Stimulated activated CD4-positive, alpha-beta T cell treated with anti-CD3 and anti-CD28 coated beads, TNF-alpha, amount 100 ng/mL, for 1 hour (primary cell): ENCODE measurements around the gene MAPK10.
"Not testable (repeated sequence)": the region's sequence is repeated elsewhere in the genome, so short reads cannot be mapped to it uniquely, and the experiment has no call there.

Source experiments
- DNase-seq, 3 donors: peaks; one replicate each; pipeline ENCODE4 v3.0.0-alpha.2; 2020; ENCODE audit warnings: low read depth in 3 of 3, low spot score in 1 of 3

The MAPK10 gene

DNA sequence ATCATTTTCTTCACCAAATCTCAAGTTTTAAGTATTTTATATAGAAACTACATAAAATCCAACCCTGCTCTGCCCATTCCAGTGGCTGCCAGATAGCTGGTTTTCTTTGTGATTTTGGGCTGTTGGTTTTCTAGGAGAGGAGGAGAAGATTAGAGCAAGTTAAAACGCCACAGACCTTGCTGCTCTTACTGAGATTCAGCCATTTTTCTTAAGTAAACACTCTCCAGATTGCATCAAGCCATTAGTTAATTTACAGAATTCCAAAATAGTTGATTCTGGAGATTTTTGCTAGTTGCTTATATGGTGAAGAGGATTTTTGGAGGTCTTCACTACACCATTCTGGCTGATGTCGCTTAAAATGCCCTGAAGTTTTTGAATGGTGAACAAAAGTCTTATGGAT lies 366.2 kb downstream of the MAPK10 start:
- no peak for DNase-seq

DNA sequence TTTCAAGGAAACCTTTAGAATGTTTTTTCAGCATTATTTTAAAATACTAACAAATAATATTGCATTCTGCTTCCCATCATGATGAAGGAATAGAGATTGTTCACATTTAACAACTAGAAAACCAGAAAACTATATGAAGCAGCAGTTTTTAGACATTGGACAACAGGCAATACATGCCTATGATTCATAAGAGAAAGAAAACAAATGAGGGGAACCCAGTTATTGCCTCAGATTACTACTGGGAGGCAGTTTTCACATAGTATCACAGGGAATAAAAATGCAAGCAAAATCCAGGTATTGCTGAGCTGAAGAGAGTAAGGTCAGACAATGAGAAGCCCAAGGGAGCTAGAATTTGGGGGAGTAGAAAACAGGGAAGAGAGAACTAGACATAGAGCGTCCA lies 373.6 kb downstream of the MAPK10 start:
- no peak for DNase-seq

DNA sequence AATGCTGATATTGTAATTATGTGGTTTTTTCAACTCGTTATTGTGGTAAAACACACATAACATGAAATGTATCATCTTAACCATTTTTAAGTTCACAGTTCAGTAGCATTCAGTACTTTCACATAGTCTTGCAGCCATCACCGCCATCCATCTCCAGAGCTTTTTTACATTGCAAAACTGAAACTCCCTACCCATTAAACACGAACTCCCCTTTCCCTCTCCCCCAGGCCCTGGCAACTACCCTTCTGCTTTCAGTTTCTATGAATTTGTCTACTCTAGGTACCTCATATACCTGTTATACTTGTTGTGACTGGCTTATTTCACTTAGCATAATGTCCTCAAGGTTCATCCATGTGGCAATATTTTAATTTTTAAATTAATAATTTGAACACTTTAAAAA lies 380.6 kb downstream of the MAPK10 start:
- no peak for DNase-seq

DNA sequence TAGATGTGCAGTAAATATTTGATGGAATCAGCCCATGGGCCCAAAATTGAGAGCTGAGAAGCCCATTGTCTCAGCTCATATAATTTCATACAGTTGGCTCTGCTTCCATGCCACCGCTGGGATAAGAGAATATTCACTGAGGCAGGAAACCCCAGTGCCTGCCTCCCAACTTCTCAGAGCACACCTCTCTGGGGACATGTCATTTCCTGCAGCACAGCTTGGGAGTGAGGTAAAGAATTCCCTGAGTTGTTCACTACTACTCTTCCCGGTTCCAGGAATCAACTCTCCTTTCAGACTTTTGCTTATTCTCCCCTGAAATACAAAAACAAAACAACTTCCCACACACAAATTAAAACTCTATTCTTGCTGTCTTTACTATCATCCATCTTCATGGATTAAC lies 389.3 kb downstream of the MAPK10 start:
- no peak for DNase-seq

DNA sequence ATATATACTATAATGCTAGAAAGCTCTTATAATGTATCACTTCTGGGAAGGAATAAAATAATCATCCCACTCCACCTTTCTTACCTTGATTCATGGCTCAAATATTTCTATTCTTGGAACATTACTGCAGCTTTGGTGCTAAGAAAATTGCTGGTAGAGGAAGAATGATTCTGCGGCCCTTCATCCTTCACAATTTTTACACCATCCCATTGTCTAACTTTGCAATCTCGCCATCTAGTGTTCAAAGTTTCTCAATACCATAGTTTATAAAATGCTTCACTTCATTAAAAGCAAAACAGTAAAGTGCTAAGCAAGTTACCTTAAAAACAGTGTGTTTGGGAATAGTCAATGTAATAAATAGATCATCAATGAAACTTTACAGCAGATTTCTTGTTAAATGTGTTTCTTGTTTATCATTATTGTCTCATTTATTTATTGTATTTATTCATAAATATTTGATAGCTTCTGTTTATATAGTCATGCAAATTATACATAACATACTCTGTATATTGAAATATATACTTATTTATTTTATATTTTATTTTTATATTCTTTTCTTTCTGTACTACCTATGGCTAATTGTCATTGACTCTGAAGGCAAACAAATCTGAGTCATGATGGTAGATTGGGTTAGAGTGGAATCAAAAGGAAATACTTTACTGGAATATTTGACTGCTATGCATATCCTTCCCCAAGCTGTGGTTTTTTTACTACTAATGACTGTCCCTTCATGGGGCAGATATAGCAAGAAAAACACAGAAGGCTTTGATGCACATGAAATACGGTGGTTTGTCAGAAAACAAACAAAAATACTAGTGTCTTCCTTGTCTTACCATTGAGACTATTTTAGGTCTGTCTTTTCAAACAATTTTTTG lies 390.7 kb downstream of the MAPK10 start:
- no peak for DNase-seq

DNA sequence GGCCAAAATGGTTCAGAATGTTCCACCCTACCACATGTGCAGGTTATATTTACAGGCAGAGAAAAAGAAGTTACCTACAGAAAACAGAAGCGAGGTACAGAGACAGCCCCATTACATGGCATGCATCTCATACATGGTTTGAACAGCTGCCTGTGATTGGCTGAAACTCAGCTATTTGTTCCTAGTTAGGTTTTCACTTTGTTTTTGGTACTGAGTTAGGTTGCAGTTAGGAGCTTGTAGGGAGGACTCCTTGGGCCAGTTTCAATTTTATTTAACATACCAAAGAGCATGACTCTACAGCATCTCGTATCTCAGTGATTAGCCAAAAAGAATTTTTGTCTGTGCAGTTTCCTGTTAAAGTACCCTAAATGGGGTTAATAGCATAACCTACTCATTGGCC lies 392.0 kb downstream of the MAPK10 start:
- DNase-seq = no peak

DNA sequence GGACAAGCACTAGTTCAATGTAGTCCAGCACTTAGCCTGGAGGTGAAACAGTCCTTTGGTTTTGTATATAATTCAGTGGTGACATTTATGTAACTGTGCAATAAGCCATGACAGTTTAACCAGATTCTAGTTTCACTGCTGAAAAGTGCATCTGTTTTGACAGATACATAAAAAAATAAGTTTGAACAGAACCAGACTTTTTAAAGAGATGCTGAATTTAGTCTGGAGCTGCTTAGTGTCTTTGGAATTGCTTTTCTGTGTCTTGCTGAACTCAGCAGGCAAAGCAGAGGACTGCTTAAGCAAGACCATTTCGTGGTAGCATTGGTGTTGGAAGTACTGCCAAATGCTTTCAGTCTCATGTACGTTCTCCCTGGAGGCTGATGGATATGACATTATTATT lies 393.5 kb downstream of the MAPK10 start:
- no peak for DNase-seq

DNA sequence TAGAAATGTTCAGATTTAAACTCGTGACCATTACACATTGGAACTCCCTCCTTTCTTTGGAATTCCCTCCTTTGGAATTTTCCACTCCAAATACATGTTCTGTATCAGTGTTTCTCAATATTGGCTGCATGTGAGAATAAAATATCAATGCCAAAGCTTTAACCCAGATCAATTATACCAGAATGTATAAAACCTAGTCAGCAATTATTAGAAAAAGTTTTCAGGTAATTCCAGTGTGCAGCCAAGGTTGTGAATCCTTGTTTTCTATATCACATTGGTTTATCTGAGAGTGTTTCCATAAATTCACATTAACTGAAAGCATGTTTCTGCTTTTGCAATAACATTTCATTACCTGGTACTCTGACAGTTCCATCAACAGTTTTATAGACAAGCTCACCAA lies 394.3 kb downstream of the MAPK10 start:
- DNase-seq = no peak

DNA sequence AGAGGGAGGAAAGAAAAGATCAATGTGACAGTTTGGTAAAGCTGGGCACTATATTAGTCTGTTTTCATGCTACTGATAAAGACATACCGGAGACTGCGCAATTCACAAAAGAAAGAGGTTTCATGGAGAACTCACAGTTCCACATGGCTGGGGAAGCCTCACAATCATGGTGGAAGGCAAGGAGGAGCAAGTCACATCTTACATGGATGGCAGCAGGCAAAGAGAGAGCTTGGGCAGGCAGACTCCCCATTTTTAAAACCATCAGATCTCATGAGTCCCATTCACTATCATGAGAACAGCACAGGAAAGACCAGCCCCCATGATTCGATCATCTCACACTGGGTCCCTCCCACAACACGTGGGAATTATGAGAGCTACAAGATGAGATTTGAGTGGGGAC lies 394.8 kb downstream of the MAPK10 start:
- DNase-seq = not testable (repeated sequence)

DNA sequence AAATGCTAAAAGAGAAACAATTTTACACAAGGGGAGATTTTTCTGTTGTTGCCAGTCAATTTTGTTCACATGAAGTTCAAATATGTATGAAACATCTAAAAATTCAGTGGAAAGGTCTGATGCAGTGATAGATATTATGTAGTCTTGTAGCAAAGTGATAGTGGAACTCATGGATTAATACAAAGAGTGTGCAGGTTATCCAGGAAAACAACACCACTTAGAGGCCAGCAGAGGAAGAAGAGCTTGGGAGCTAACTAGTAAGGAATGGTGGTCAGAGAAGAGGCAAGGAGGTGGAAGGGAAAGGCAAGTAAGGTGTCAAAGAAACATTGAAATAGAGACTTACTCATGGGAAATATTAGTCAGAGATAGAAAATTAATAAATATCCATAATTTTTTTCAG lies 395.6 kb downstream of the MAPK10 start:
- no peak for DNase-seq

DNA sequence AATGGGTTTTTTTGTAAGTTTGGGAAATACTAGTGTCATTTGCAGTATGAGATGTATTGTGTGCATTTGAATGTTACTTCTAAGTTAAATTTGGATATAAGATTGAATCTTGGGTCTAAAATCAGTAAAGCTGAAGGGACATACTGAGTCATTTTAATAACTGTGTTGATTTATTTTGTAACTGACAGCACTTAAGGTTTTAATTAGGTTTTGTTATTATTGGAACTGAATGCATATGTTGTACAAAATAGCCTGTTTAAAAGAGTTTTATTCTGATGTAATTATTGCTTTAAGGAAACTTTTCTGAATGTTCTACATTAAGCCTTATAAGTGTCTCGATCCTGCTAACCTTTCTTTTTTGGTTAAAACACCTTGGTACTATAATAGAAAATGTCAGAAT lies 396.6 kb downstream of the MAPK10 start:
- DNase-seq = no peak

DNA sequence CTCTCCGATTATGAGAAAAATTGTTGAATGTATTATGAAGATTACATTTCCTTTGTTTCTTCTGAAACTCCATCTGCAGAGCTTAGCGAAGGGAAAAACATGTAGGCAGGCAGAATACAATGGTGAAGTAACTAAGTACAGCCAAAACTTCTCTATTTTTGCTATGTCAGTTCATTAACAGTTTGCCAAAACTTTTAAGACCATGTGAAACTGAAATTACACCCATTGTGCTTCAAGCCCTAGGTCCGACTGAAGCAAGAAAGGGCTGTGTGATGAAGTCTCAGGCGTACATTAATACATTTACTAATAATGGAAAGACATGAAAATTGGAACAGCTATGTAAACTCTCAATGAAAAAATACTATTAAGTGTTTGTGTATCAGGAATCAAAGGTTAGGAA lies 398.0 kb downstream of the MAPK10 start:
- no peak for DNase-seq

DNA sequence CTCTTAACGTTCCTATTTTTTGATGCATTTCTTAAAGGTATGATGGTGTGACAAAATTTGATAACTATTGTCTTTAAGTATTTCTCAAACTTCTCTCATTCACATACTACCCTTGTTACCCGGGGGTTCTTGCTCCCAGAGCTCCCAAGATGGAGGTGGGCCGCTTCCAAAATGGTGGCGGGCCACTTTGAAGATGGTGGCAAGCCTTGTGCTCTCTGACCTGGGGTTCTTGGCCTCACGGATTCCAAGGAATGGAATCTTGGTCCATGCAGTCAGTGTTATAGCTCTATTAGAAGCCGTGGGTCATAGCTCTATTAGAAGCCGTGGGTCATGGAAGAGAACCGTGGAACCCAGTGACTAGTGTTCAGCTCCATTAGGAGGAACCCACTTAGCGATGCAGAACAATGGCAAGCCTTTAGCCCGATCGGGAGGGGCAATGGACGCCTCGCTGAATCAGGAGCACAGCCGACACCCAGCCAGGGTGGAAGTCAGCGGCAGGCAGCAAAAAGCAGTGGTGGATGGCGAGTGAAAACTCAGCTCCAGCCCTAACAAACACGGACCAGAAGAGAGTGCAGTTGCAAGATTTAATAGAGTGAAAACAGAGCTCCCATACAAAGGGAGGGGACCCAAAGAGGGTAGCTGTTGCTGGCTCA lies 403.4 kb downstream of the MAPK10 start:
- no peak for DNase-seq

DNA sequence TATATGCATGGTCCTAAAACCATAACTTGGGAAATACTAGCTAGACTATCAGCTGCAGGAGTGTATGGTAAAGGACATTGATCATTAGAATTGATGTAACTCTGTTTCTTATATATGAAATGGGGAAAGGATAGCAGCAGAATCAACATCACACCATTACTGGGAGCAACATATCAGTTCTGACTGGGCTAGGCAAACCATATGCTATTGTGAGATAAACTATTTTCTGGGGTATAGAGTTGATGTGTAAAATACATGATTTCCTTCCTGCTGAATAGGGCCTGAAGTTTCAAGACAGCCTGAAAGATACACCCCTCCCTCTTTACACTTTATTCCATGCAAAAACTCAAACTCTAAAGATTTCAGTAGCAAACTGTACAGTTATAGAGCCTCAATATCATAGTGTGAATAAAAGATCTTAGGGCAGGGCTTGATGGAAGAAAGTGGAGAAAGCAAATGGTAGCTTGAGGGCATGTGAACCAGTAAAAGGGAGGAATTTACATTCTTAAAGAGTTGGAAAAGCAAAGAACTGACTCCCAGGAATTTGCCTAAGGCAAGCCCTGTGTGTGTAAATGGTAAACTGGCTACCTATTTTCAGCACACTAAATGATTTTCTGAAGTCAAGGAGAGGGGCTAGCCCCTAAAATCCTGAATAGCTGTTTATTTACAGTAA lies 404.1 kb downstream of the MAPK10 start:
- no peak for DNase-seq

DNA sequence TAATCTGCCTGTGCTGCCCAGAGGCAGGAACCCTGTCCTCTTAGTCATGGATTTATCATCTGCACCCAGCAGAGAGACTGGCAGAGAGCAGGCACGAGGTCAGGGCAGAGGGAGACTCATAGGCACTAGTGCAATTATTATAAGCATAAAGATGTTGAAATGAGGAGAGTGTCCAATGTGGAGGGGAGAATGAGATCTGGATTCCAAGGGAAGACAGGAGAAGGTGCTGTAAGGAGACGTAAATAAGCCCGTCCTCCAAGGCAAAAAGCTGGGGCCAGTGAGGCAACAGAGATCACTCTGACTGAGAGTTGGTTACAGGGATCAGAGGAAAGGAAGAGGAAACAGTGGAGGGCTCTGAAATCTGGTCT lies 406.2 kb downstream of the MAPK10 start:
- no peak for DNase-seq

DNA sequence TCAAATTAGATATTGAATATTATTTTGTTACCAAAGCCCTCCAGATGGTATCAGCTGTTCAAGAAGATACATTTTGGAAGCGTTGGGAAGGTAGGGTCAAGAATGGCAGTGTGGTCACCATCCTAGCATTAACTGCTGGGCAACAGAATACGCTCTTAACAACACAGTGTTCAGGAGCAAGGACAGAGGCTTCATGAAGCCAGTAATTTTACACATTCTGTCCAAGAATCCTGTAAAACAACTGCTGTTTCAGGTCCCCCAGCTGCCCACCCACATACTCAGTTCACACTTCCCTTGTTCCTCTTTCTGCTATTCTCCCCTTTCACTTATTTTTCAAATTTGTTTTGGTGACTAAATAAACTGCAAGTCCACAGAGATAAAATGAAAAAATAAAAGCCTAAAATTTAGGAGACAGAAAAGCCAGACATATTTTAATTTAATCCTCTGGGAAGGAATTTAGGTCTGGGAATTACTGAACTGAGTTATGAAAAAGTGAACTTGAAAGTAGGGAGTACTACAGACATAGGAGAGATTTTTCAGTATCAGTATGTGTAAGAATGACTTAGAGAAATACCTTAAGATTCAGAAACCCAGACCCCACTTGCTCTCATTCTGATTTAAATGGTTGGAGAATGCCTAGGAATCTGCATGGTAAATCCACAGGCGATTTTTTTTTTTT lies 406.7 kb downstream of the MAPK10 start:
- no peak for DNase-seq

DNA sequence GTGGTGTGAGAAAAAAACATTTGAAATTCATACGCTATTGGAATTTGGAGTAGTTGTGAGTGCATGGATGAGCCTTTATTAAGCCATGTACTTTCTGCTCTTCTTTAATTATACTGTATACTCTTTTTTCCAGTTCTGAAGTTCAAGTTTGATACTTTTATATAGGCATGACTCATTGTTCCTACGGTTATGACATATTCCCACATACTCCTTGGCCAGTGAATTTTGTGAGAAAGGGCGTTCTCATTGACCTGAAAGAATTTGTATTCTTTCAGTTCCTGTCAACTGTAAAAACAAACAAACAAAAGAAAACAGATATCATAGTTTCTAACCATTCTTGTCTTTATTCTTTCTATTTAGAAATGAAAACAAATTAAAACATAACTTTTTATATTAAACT lies 407.3 kb downstream of the MAPK10 start:
- DNase-seq = no peak

DNA sequence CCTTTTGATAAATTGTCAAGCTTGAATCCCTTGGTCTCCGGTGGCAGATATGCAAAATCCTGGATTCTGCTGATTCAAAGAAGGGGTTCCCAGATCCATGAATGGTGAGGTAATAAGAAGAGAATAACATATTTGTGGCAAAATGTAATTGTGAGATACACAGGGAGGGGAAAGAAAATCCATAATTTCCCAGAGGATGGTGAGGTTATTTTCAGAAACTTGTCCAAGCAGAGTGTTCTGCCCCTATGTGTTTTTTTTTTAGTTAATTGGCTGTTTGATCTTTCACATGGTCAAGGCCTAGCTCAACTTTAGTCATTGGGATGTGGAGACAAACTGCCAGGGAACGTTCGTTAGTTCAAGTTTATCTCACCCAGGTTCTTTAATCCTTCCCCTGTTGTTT lies 408.8 kb downstream of the MAPK10 start:
- no peak for DNase-seq

DNA sequence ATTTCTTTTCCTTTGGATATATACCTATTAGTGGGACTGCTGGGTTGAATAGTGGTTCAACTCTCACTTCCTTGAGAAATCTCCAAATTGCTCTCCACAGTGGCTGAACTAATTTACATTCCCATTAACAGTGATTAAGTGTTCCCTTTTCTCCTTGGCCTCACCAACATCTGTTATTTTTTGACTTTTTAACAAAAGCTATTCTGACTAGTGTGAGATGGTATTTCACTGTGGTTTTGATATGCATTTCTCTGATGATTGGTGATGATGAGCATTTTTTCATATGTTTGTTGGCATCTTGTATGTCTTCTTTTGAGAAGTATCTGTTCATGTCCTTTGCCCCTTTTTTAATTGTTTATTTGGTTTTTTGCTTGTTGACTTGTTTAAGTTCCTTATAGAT lies 413.0 kb downstream of the MAPK10 start:
- DNase-seq = no peak

DNA sequence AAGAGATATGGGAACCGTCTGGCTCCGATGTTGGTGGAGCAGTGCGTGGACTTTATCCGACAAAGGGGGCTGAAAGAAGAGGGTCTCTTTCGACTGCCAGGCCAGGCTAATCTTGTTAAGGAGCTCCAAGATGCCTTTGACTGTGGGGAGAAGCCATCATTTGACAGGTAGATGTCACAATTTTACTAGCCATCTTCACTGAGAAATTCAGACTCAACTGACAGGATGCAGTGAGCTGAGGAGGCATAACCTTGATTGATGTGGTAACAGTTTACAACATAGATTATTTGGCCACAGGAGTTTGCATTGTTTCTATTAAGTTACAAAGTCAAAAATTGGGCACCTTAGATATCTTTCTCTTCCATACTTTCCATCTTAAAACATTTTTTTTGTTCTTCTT lies 417.7 kb downstream of the MAPK10 start:
- no peak for DNase-seq

DNA sequence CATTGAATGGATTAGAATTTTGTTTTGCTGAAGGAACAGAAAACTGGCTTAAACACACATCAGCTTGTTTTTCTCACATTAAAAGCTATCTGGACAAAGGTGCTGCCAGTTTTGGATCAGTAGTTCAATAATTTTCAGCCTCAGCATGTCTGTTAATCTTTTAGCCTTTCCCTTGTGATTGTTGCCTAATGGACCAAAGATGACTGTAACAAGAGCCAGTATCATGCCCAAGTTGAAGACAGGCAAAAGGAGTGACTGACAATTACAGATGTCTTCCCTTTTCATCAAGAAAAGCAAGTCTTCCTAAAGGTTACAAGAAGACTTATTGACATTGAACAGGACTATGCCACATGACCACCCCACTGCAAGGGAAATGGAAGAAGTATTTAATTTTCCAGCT lies 419.7 kb downstream of the MAPK10 start:
- DNase-seq = no peak
